ENCODE results near the gene BCAS3.
A peak's percentile ranks its signal among the peaks of the same experiment; 100 is the strongest.
"Not testable (repeated sequence)": the region's sequence is repeated elsewhere in the genome, so short reads cannot be mapped to it uniquely, and the experiment has no call there.

Gene BCAS3

DNA sequence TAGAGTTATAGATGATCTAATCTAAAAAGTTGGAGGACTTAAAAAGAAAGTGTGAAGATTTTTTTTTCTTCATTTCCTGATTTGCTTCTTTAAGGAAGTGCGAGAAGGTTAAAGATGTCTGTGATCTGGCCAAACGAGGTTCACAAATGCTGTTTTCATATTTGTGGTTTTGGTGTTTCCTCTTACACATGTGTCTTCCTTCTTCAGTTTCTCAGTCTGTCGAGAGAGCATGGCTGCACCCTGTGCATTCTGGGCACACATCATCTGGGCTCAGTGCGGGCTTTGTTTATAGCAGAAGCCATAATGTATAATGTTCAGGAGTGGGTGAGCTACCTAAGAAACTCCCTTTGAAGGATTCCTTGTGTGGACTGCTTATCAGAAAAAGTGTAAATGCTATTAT lies 461.6 kb downstream of the BCAS3 start:
- DNase-seq = no peak

DNA sequence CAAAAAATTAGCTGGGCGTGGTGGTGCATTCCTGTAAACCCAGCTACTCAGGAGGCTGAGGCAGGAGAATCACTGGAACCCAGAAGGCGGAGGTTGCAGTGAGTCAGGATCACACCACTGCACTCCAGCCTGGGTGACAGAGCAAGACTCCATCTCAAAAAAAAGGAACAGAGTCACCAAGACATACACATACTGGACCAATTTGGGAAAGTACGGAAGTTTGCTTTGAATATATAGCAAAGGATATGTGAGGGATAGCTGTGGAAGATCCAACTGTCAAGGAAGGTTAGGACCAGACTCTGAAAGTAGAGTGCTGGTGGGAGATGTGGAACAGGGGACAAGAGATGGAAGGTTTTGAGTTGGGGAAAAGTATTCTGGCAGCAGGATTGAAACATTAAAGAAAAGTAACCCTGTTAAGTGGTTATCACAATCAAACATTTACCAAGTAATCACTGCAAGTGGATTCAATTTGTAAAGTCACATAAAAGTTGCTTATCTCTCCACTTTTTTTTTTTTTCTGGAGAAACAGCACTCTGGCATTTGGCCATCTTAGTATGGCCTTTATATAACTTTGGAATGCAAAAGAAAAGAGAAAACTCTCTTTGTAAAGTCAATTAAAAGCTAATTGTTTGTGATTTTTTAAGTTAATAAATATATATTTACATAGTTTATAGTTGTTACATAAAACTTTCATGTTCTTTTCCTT lies 462.6 kb downstream of the BCAS3 start:
- no peak for DNase-seq

GRCh38 chr17:61143026-61143425 lies 465.4 kb downstream of the BCAS3 start:
- DNase-seq = no peak

DNA sequence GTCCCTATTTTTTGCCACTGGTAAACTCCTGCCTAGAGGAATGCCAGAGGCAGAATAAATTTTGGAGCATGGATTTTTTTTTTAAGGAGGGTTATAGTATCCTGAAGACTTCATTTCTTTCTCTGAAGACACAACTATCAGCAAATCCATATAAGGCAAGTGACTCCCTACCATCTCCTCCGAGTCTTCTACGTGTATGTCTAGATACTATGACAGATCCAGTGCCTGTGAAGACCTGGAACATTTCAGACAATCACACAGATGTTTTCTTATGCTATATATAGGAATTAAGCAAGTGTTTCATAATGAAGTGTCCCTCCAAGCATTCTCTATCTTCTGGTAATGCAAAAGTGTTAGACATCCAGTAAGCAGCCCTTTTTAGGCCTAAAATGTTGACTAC lies 466.5 kb downstream of the BCAS3 start:
- no peak for DNase-seq

DNA sequence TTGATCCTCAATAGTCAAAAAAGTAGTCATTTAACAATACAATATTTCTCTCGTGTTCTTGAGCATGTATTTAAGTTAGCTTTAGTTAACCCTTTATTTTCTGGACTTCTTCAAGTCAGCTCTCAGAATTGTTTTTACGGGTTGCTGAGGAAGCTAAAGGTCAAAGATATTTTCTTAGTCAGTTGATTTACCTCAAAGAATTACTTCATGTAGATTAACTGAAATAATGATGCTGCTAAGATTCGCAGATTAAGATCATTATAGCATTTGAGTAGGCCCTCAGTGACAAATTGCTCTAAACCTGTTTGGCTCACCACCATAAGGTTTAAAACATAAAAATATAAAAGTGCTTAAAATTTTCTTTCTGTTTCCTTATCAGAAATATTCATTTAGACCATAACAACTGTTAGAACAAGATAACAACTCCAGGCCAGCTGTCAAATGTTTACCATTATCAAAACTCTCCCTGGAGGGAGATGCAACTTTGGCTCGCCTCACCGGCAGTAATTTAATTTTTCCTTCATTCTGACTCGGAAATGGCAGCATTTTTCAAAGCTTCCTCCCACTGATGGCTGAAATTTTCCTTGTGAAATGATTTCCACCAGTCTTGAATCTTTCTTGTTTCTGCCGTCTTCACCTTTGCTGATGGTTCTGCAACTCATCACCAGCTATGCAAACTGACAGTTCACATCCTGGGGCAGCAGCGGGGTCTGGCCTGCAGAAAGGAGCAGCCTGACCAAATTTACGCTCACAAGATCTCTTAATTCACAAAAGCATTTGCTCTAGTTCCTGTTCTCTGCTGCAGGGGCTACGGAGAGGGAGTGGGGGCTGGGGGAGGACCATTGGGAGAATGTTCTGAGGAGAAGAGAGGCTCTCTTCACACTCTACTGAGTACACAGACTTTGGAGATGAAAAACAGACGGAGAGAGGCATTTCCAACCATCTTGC lies 467.2 kb downstream of the BCAS3 start:
- peak; percentile 57 for DNase-seq

DNA sequence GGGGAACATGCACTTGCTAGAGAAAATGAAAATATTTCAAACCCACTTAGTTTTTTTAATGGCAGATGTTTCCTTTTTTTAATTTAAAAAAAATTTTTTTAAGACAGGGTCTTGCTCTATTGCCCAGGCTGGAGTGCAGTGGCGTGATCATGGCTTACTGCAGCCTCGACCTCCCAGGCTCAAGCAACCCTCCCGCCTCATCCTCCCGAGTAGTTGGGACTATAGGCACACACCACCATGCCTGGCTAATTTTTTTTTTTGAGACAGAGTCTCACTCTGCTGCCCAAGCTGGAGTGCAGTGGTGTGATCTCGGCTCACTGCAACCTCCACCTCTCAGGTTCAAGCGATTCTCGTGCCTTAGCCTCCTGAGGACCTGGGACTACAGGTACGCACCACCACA lies 469.2 kb downstream of the BCAS3 start:
- DNase-seq = not testable (repeated sequence)

- DNase-seq = no peak
Observed at GRCh38 chr17:61149106-61149825, 471.6 kb downstream of the BCAS3 start.

- DNase-seq = peak; percentile 45
Observed at GRCh38 chr17:61149862-61150362, 472.3 kb downstream of the BCAS3 start.

GRCh38 chr17:61150686-61151299 lies 473.1 kb downstream of the BCAS3 start:
- no peak for DNase-seq

GRCh38 chr17:61152898-61153297 lies 475.2 kb downstream of the BCAS3 start:
- DNase-seq = no peak

GRCh38 chr17:61155590-61156237 lies 478.1 kb downstream of the BCAS3 start:
- DNase-seq = no peak

- DNase-seq = peak; percentile 47
Observed at GRCh38 chr17:61157246-61157886, 479.7 kb downstream of the BCAS3 start.

- no peak for DNase-seq
Observed at GRCh38 chr17:61158376-61158775, 480.7 kb downstream of the BCAS3 start.

DNA sequence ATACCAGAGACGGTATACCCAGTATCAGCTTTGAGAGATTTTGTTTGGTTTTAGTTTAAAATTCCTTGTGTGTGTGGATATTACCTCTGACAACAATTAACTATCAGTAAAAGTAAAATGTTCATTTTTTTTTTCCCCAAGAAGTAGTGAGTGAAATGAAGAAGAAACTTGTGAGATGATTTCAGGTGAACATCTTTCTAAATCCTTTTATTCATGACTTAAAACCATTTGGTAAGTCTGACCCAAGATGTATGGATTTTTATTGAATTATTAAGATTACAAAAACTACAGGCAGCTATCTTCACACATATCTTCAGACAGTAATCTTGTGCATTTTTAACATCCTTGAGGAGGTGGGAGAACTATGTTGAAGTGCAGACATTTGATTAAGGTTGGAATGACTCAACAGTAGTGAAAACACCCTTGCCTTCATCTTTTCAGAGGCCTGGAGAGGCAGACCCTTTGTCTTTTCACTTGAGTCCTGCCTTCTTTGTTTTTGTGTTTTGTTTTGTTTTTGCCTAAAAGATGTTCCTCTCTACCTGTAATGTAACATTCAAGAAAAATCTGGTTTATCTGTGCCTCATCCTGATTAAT lies 481.7 kb downstream of the BCAS3 start:
- DNase-seq = no peak

GRCh38 chr17:61160204-61160603 lies 482.6 kb downstream of the BCAS3 start:
- no peak for DNase-seq

DNA sequence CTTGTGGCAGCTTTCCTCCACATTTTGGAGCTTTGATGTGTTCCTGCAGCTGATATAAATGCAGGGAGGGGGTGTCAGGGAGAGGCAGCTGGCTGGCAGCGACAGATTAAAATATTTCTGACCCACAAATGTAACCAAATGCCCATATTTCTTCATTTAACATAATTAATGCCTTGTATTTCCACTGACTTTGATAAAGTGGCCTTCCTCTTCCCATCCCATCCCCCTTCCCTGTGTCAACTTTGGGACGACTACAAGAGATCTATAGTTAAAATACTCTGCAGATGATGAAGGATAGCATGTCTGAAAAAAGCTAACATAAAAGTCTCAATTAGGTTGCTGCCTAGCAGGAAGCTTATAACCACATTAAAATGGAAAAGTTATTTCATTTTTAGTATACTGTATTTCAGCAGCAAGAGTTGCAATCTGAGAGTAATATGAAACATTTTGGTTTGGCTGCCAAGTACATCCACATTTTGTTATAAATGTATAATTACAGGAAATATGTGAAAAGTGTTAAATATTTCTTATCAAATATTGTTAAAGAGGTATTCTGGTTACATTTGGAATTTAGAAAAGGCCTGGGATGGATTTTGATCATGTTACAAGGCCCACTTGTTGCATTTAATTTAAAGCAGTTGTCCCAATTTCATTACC lies 483.3 kb downstream of the BCAS3 start:
- no peak for DNase-seq

DNA sequence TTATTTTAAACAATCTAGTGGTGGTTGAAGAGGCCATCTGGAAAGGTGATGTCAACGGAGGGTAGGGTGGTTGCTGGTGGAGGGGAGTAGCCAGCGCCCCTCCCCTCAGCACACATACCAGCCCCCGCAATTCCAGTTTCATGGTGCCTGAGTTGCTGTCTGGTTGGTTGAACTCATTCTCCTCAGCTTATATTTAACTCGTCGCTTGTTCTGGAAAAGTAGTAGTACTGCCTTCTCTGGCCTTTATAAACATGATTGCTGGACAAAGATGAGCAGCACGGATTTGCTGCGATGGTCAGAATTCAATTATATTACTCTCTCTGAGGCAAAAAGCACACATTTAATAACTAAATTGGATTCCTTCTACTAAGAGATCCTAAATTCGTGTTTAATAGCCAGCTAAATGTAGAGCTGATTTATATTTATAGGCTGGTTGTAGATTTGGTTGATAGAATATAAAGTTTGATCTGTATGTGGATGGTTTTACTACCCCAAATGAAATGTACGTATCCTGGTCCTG lies 484.0 kb downstream of the BCAS3 start:
- DNase-seq = no peak

DNA sequence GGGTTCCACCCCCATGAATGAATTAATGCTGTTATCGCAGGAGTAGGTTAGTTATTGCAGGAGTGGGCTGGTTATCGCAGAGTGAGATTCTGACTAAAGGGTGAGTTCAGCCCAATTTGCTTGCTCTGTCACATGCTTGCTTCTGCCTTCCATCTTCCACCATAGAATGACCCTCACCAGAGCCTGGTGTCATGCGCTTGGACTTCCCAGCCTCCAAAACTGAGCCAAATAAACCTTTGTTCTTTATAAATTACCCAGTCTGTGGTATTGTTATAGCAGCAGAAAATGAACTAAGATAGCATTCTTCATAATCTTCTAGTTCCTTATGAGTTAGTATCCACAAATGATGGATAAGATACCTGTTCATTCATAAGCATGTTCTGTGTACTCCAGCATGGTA lies 486.9 kb downstream of the BCAS3 start:
- no peak for DNase-seq

DNA sequence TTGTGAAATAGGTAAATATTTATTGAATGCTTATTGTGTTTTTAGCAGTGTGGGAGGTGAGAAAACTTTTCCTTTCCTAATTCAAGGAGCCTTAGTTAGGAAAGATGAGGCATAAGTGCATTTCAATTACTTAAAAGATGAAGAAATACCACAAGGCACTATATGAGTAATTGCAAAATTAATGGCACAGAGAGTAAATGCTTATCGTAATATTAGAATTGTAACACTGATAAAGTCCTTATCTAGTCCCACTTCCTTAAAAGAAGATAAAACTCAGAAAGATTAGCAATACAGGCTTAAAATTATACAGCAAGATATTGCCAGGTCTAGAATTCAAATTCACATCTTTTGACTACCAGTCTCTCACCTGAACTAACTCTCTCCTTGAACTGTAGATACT lies 489.4 kb downstream of the BCAS3 start:
- DNase-seq = no peak

DNA sequence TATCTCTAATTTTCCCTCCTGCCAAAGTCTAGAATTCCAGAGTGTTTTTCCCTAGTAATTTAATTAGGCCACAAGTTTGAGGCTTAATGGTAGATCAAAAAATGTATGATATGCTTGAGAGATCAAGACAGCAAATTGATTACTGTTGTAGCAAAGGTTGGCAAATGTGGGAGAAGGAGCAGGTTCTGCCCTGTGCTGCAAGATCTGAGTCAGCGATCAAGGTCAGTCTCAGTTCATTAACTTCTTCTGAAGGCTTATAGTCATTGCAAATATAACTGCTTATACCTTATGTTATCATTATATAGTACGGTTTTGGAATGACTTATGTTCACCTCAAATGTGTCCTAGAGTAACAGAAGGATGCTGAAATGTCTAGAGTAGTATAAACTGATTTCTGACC lies 490.9 kb downstream of the BCAS3 start:
- DNase-seq = no peak

DNA sequence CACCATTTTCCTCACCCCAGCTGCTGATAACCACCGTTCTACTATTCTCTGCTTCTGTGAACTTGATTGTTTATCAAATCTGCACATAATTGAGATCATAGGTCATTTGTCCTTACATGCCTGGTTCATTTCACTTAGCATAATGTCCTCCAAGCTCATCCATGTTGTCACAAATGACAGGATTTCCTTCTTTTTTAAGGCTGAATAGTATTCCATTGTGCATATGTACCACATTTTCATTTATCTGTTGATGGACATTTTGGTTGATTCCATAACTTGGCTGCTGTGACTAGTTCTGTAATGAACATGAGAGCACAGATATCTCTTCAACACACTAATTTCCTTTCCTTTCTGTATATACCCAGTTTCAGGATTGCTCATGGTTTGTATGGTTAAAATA lies 496.7 kb downstream of the BCAS3 start:
- DNase-seq = no peak
